ENCODE data around the gene ERC1.
"Not testable (repeated sequence)": the region's sequence is repeated elsewhere in the genome, so short reads cannot be mapped to it uniquely, and the experiment has no call there.

ERC1 gene

DNA sequence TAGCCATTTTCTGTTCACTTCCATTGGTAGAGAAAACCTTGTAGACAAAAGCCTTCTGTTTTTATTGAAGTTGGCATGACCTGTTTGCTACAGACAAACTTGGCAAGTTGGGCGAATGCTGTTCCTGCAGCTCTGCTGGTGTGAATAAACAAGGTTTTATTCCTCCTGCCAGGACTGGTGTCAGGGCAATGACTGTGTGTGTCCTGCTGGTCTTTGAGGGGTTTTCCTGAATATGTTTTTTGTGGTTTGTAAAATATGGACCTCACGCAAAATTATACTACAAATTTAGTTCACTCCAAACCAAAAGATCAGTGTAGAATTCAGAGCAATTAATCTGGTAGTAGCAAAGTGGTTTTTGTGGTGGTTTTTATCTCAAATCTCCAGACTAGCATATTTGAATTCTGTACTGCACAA lies 140.8 kb downstream of the ERC1 start:
- H3K4me3 ChIP-seq (ENCODE audit: low read depth, low read length) = no peak overlapping the region
- CTCF ChIA-PET = interaction anchor here (2.6 kb wide), 1 partner anchor 14 kb away, joined by 24 read pairs; no protein-coding TSS in a partner anchor
- TF ChIP-seq, protein P1, sequence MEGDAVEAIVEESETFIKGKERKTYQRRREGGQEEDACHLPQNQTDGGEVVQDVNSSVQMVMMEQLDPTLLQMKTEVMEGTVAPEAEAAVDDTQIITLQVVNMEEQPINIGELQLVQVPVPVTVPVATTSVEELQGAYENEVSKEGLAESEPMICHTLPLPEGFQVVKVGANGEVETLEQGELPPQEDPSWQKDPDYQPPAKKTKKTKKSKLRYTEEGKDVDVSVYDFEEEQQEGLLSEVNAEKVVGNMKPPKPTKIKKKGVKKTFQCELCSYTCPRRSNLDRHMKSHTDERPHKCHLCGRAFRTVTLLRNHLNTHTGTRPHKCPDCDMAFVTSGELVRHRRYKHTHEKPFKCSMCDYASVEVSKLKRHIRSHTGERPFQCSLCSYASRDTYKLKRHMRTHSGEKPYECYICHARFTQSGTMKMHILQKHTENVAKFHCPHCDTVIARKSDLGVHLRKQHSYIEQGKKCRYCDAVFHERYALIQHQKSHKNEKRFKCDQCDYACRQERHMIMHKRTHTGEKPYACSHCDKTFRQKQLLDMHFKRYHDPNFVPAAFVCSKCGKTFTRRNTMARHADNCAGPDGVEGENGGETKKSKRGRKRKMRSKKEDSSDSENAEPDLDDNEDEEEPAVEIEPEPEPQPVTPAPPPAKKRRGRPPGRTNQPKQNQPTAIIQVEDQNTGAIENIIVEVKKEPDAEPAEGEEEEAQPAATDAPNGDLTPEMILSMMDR (IDR thresholded peaks at IDR 0.05; ENCODE audit: insufficient read depth, low read length, missing control alignments) = no peak
- POLR2A ChIA-PET = no interaction called here
- DNase-seq (ENCODE audit: low read depth, low spot score) = no peak

DNA sequence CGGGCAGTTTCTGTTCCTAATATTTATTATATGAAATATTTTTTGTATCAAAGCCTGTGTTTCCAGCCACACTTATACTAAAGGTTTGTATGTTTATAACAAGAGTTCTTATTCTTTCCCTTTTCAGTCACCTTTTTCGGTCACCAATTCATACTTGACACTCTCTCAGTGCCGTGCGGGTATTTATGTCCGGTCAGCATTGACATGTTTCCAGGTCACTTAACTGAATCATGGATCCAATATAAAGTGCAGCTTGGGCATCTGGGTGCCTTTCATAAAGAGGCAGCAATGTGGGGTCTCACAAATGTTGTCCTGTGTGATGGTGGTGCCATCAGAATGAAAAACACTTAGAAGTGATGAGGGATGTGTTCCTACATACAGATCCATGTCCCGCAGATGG lies 141.3 kb downstream of the ERC1 start:
- ChIA-PET POLR2A (no interaction called here), CTCF (interaction anchor here (1.0 kb wide), 1 partner anchor 13 kb away, joined by 3 read pairs; no protein-coding TSS in a partner anchor)
- TF ChIP-seq, protein P1 (IDR thresholded peaks at IDR 0.05; ENCODE audit: insufficient read depth, low read length, missing control alignments) = no peak
- no peak for DNase-seq (ENCODE audit: low read depth, low spot score)
- no peak overlapping the region for H3K4me3 ChIP-seq (ENCODE audit: low read depth, low read length)

DNA sequence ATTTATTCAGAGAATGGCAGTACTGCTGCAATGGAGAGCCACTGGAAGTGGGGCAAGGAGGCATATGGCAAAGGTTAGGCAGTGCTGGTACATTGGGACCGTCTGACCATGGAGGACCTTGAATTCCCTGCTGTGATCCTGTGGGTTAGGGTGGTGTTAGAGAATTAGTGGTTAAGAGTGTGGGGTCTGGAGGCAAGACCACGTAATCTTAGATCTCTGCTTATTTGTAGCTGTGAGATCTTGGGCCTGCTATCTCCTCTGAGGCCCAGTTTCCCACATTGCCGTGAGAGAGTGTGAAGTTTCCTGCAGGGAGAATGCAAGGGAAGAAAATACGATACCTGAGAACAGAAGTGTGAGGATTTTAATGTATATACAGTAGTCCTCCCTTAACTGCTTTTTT lies 147.7 kb downstream of the ERC1 start:
- POLR2A ChIA-PET = no interaction called here
- TF ChIP-seq, protein P1 (IDR thresholded peaks at IDR 0.05; ENCODE audit: insufficient read depth, low read length, missing control alignments) = no peak
- CTCF ChIA-PET = no interaction called here
- no peak for DNase-seq (ENCODE audit: low read depth, low spot score)
- no peak overlapping the region for H3K4me3 ChIP-seq (ENCODE audit: low read depth, low read length)

DNA sequence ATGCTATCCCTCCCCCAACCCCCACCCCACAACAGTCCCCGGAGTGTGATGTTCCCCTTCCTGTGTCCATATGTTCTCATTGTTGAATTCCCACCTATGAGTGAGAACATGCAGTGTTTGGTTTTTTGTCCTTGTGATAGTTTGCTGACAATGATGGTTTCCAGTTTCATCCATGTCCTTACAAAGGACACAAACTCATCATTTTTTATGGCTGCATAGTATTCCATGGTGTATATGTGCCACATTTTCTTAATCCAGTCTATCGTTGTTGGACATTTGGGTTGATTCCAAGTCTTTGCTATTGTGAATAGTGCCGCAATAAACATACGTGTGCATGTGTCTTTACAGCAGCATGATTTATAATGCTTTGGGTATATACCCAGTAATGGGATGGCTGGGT lies 155.7 kb downstream of the ERC1 start:
- POLR2A ChIA-PET; DNase-seq (ENCODE audit: low read depth, low spot score); H3K4me3 ChIP-seq (ENCODE audit: low read depth, low read length); CTCF ChIA-PET: not testable (repeated sequence)

DNA sequence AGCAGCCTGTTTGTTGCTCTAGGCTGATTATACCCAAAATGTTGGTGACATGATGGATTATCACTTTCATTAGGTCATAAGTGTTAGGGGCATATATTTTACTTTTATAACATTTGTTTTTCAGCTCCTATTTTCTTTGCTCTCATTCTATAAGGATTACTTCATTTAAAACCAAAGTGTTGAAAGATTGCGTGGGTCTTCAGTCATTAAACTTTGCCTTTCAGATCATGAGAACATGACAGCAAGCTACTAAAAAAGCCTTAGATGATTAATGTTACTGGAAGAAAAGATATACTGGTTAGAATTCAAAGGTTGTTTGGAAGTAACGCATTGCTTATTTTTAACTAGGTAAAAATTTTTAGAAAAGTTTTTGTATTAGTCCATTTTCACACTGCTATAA lies 156.8 kb downstream of the ERC1 start:
- POLR2A ChIA-PET = no interaction called here
- no peak for DNase-seq (ENCODE audit: low read depth, low spot score)
- TF ChIP-seq, protein P1 (IDR thresholded peaks at IDR 0.05; ENCODE audit: insufficient read depth, low read length, missing control alignments) = no peak
- no peak overlapping the region for H3K4me3 ChIP-seq (ENCODE audit: low read depth, low read length)
- CTCF ChIA-PET = no interaction called here

DNA sequence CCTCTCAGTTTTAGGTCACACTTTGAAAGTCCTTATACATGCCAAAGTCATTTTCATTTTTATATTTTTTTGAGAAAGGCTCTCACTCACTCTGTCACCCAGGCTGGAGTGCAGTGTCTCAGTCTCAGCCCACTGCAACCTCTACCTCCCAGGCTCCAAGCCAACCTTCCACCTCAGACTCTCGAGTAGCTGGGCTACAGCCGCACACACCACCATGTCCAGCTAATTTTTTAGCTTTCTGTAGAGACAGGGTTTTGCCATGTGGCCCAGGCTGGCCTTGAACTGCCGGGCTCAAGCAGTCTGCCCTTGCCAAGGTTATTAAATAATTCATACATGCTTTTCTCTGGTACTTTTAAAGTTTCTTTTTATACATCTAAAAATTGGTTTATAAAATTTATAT lies 166.0 kb downstream of the ERC1 start:
- TF ChIP-seq, protein P1 (IDR thresholded peaks at IDR 0.05; ENCODE audit: insufficient read depth, low read length, missing control alignments) = no peak
- ChIA-PET CTCF (no interaction called here), POLR2A (no interaction called here)
- no peak overlapping the region for H3K4me3 ChIP-seq (ENCODE audit: low read depth, low read length)
- no peak for DNase-seq (ENCODE audit: low read depth, low spot score)

DNA sequence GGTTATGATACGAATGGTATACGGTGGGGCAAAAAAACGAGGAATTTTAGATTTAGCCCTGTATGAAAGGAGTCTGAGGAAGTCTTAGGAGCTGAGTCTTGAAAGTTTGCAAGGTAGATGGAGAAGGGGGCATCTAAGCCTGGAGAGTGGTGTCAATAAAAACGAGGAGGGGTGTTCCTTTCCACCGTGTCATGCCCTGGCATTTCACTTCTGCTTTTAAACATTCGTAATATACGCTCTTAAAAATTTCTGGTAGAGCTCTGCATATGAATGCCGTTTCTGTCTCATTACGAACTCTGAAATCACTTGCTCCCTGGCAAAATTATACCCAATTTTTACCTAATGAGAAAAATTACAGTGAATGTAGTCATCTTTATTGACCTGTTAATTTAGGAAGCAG lies 170.2 kb downstream of the ERC1 start:
- CTCF ChIA-PET = no interaction called here
- no peak overlapping the region for H3K4me3 ChIP-seq (ENCODE audit: low read depth, low read length)
- TF ChIP-seq, protein P1 (IDR thresholded peaks at IDR 0.05; ENCODE audit: insufficient read depth, low read length, missing control alignments) = no peak
- DNase-seq (ENCODE audit: low read depth, low spot score) = no peak
- POLR2A ChIA-PET = no interaction called here
